MG63 (cell line): Measurements from ENCODE around the gene CACNA1F. TPM values are rescaled to one million over a fixed set of nuclear protein-coding genes. Genes with fewer than 3 reads are reported as not detected.
A peak's percentile ranks its signal among the peaks of the same experiment; 100 is the strongest.

Experiments used
- DNase-seq: peaks from one replicate; pipeline ENCODE4 v3.0.0-alpha.2; 2020
- H3K27me3 ChIP-seq: fragments of 250-450 bp; sonication (Bioruptor Pico); 2 replicates; pipeline ENCODE4 v1.5.1; 2020; ENCODE audit warnings: mild to moderate bottlenecking, moderate library complexity
- H3K36me3 ChIP-seq: fragments of 250-450 bp; sonication (Bioruptor Pico); 2 replicates; pipeline ENCODE4 v1.5.1; 2020; ENCODE audit warnings: mild to moderate bottlenecking, moderate library complexity
- H3K4me3 ChIP-seq: fragments of 250-450 bp; sonication (Bioruptor Pico); 2 replicates; pipeline ENCODE4 v1.5.1; 2020; ENCODE audit warnings: mild to moderate bottlenecking, moderate library complexity
- H3K9me3 ChIP-seq: fragments of 250-450 bp; sonication (Bioruptor Pico); 2 replicates; pipeline ENCODE4 v1.5.1; 2020; ENCODE audit warnings: mild to moderate bottlenecking, moderate library complexity
- total RNA-seq: library from RNA; depleted of rRNA; stranded (reverse); fragments of >200 nt; shearing (Covaris generic); gene quantifications from 2 replicates; pipeline ENCODE4 v1.2.3, GENCODE V29; 2014; ENCODE audit warnings: low replicate concordance

CACNA1F gene
- total RNA-seq, 1 experiment from 2014 or later, result not detected

DNA sequence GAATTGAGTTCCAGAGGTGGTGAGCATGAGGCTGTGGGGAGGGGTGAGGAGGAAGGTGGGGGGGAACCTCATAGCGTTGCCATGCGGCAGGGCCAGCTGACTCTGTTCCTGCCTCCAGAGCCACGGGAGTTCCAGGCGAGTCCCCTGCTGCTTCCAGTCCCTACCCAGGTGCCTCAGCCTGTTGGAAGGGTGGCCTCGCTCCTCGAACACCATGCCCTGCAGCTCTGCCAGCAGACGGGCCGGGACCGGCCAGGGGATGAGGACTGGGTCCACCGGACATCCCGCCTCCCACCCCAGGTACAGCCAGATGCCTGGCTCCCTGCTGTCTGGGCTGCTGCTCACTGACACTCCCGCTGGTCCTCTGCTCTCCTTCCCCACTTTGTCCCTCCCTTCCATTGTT is 10.0 kb upstream of the CACNA1F start:
- Histone ChIP-seq H3K9me3 (no peaks in the 10 kb centered on the region), H3K27me3 (no peaks in the 10 kb centered on the region), H3K36me3 (peaks cover 2% of the 10 kb centered on the region), H3K4me3 (no peak overlapping the region)
- peak; percentile 61 for DNase-seq

DNA sequence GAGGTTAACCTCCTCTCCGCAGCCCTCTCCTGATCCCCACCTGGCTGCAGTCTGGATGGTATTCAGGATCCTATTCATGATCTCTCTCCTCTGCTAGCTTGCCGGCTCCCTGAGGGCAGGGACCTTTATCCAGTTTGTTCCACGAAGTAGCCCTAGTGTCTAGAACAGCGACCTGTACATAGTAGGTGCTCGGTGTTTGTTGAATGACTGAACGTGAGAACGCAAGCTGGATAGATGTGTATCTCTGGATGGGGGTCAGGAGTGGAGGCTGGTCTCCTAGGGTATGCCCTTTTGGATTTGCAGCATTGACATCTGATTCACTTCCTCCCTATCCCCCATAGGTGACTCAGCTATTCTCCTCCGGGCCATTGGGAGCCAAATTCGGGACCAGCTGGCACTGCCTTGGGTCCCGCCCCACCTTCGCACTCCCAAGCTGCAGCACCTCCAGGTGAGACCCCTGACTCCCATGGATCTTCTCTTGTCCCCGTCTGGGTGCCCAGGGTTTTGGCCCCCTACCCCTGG is 9.5 kb upstream of the CACNA1F start:
- Histone ChIP-seq H3K4me3 (no peak overlapping the region), H3K36me3 (peaks cover 2% of the 10 kb centered on the region), H3K9me3 (no peaks in the 10 kb centered on the region), H3K27me3 (no peaks in the 10 kb centered on the region)
- DNase-seq, result peak; percentile 40

DNA sequence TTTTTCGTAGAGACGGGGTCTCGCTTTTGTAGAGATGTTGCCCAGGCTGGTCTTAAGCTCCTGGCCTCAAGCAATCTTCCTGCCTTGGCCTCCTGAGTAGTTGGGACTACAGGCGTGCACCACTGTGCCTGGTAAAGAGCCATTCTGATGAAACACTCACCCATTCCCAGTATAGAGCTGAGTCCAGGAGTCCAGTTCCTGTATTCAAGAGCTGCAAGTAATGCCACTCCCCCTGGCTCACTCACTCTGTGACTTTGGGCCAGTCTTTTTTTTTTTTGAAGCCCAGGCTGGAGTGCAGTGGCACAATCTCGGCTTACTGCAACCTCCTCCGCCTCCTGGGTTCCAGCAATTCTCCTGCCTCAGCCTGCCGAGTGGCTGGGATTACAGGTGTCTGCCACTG is 5.6 kb upstream of the CACNA1F start:
- no peaks in the 10 kb centered on the region; the same call in none of the 2 replicates for H3K36me3 ChIP-seq
- no peak for DNase-seq
- no peaks in the 10 kb centered on the region for H3K9me3 ChIP-seq
- H3K4me3 ChIP-seq, result no peak overlapping the region
- no peaks in the 10 kb centered on the region for H3K27me3 ChIP-seq

DNA sequence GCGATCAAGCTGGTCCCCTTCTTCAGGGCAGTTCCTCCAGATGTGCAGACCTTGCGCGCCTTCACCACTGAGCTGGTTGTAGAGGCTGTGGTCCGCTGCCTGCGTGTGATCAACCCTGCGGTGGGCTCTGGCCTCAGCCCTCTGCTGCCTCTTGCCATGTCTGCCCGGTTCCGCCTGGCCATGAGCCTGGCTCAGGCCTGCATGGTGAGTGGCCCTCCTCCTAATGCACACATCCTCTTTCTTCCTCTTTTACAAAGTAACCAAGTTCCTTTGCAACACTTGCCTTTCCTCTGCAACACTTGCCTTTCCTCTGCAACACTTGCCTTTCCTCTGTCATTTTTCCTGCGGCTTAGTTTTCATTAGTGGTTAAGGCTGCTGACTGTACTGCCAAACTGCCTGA is 3.9 kb upstream of the CACNA1F start:
- Histone ChIP-seq H3K9me3 (no peaks in the 10 kb centered on the region), H3K4me3 (no peak overlapping the region), H3K36me3 (no peaks in the 10 kb centered on the region), H3K27me3 (no peaks in the 10 kb centered on the region)
- no peak for DNase-seq

DNA sequence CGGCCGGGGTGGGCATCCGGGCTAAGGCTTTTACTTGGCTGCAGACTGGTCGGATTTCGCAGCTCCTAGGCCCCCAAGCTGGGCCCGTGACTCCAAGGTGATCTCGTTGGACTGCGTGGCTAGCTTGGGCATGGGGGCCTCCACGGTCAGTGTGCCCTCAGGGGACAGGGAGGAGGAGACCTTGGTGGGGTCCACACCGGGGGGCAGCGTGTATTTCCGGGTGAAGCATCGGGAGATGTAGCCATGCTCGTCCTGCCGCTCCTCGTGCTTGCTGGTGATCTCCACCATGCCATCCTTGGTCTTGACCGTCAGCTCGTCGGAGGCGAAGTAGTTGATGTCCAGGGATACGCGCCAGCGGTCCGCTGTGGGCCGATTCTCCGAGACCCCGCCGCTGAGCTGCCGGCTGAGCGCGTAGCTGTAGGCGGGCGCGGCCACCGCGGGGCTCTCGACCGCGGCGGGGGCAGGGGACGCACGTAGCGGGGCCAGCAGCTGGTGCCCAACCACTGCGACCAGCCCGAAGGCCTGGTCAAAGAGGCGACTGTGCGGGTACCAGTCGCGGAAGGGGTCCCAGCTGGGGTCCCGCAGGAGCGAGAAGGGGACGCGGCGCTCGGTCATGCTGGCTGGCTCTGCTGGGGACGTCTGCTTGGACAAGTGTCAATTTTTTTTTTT is 881 bp upstream of the CACNA1F start:
- Histone ChIP-seq H3K9me3 (no peaks in the 10 kb centered on the region), H3K36me3 (no peaks in the 10 kb centered on the region), H3K27me3 (no peaks in the 10 kb centered on the region), H3K4me3 (no peak overlapping the region)
- DNase-seq, result no peak

DNA sequence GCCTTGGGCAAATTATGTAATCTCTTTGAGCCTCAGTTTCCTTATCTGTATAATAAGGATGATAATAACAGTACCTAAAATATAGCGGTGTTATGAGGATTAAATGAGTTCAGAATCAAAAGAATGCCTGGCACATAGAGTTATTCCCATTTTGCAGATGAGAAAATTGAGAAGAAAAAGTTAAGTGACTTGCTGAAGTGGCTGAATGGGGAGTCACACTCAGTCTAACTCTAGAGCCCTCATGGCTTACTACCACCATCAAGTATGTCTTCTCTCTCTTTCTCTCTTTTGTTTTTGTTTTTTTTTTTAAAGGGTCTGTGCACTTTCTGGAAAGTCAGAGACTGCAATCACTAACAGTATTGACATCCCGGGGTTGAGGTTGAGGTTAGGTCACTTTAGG is 615 bp downstream of the CACNA1F start:
- H3K9me3 ChIP-seq, result no peaks in the 10 kb centered on the region

DNA sequence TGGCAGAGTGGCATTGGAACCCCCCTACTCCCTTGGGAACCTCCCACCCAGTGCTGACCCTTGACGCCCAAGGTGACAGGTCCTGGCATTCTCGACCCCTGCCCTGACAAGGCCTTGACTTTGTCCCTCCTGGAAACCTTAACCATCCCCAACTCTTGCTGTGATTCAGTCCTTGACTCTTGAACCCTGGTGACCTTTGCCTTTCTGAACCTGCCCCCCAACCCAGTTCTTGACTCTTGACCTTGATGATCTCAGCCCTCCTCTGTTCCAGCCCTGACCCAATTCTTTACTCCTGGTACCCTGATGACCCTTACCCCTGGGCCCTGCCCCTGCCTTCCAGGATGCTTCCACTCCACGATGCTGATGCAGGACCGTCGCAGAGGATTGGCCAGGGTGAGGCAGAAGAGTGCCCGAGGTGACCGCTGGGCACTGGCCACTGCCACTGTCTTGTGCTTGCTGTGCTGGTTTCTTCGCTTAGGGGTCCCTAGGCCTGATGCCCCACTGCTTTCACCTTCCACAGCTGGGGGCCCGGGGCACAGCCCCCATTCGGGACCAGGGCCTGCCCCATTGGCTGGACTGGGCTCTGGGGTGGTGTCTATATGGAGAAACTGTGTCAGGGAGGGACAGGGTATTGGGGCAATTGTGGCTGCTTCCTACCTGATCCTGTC is 1.7 kb downstream of the CACNA1F start:
- Histone ChIP-seq H3K36me3 (no peaks in the 10 kb centered on the region), H3K9me3 (no peaks in the 10 kb centered on the region), H3K4me3 (no peak overlapping the region), H3K27me3 (no peaks in the 10 kb centered on the region)
- DNase-seq, result no peak

More for the DNA sequence above, 615 bp downstream of the CACNA1F start:
- Histone ChIP-seq H3K27me3 (no peaks in the 10 kb centered on the region), H3K36me3 (no peaks in the 10 kb centered on the region), H3K4me3 (no peak overlapping the region)
- DNase-seq, result no peak

DNA sequence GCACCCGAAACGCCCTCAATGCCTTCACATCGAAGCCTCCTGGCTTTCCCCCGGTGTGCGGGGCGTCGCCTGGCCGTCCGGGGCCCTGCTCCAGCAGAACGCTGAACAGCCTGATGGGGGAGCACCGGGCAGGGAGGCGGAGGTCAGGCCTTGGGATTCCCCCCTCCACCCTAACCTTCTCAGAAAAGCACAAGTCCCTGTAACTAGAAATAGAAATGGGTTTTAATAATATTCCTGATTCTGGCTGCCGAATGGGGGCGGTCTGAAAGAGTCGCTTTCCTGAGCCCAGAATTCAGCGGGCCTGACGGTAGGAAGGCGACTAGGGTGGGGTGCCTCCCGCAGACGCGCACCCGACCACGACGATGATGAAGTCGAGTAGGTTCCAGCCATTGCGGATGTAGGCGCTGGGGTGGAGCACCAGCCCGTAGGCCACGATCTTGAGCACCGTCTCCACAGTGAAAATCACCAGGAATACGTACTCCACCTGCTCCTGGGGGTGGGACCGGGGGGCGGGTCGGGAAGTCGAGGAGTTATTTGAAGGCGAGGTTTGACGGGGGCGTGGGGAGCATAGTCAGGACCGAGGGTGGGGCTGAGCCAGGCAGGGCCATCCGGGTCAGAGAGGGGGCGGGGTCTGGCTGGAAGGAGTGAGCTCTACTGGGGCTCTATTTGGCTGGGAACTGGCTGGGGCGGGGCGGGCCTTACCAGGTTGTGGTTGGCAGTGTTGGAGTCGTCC is 2.5 kb downstream of the CACNA1F start:
- DNase-seq, result no peak
- Histone ChIP-seq H3K9me3 (no peaks in the 10 kb centered on the region), H3K4me3 (no peak overlapping the region), H3K36me3 (no peaks in the 10 kb centered on the region), H3K27me3 (no peaks in the 10 kb centered on the region)

DNA sequence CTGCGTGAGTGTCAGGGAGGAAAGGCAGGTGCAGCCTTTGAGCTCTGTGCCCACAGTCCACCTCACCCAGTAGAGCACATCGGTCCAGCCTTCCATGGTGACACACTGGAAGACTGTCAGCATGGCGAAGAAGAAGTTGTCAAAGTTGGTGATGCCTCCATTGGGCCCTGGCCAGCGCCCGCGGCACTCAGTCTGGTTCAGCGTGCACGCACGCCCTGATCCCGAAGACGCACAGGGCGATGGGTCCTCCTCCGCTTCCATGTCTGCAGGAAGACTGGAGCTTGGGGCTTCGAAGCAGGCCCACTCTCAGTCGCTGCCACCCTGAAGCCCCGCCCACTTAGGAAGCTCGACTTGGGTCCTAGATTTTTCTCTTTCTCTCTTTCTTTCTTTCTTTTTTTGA is 5.0 kb downstream of the CACNA1F start:
- no peaks in the 10 kb centered on the region for H3K9me3 ChIP-seq
- no peaks in the 10 kb centered on the region for H3K27me3 ChIP-seq
- no peak overlapping the region for H3K4me3 ChIP-seq
- no peak for DNase-seq
- no peaks in the 10 kb centered on the region for H3K36me3 ChIP-seq

DNA sequence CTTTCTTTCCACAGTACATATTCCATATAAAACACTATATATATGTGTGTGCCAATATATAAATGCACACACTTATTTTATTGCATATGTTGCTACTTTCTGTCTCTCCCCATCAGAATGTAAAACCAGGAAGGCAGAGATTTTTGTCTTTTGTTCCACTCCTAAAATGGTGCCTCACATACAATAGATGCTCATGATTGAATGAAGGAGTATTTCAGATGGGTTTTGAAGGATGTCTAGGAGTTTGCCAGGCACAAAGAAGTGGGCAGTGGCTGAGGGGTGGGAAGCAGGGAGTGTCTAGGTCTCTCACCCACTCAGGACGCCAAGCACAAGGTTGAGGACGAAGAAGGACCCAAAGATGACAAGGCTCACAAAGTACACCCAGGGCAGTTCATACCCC is 5.4 kb downstream of the CACNA1F start:
- DNase-seq, result no peak
- Histone ChIP-seq H3K27me3 (no peaks in the 10 kb centered on the region), H3K36me3 (no peaks in the 10 kb centered on the region), H3K4me3 (no peak overlapping the region), H3K9me3 (no peaks in the 10 kb centered on the region)

DNA sequence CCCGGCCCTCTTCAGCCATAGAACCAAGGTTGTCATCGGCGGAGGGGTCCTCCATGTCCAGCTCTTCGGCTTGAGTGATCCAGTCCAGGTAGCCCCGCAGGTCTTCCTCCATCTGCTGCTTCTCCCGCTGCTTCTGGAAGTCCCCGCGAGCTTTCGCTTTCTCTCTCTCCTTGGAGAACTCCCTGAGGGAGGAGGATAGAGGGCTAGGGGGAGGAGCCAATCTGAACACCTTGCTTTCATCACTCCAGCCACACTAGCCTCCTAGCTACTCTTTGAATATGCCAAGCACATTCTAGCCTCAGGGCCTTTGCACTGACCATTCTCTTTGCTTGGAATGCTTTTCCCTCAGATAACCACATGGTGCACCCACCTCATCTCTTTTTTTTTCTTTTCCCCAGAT is 6.2 kb downstream of the CACNA1F start:
- no peak for DNase-seq
- no peak overlapping the region for H3K4me3 ChIP-seq
- no peaks in the 10 kb centered on the region for H3K27me3 ChIP-seq
- no peaks in the 10 kb centered on the region for H3K9me3 ChIP-seq
- H3K36me3 ChIP-seq, result no peaks in the 10 kb centered on the region

DNA sequence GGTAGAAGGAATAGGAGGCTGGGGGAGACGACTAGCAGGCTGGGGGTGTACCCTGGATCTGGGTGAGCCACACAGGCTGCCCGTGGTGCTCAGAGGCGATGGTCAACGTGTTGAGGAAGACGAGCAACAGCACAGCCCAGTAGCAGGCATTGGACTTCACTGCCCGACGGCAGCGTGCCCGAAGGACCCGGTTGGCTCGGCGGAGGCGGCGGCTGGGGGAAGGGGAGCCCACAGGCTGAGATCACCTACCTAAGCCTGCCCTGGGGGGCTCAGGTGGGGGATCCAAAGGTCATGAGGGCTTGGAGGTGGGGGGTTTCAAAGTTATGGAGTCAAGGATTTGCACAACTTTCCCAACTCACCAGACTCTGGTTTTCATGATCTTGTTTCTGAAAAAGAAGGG is 7.3 kb downstream of the CACNA1F start:
- Histone ChIP-seq H3K27me3 (no peaks in the 10 kb centered on the region), H3K9me3 (no peaks in the 10 kb centered on the region), H3K36me3 (no peaks in the 10 kb centered on the region), H3K4me3 (no peak overlapping the region)
- no peak for DNase-seq

DNA sequence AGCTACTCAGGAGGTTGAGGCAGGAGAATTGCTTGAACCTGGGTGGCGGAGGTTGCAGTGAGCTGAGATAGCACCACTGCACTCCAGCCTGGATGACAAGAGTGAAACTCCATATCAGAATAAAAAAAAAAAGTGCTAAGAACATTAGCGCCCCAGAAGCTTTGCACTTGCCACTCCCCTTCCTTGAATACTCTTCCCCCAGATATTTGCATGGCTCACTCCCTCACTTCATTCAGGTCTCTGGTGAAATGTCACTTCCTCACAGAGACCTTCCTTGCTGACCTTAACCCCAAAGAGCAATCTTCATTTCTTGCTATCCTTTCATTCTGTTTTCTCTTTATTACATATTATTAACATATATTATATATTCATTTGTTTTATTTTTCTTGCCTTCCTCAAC is 11.3 kb downstream of the CACNA1F start:
- no peak overlapping the region for H3K4me3 ChIP-seq
- H3K9me3 ChIP-seq, result no peaks in the 10 kb centered on the region
- H3K36me3 ChIP-seq, result no peaks in the 10 kb centered on the region
- no peak for DNase-seq
- H3K27me3 ChIP-seq, result no peaks in the 10 kb centered on the region

DNA sequence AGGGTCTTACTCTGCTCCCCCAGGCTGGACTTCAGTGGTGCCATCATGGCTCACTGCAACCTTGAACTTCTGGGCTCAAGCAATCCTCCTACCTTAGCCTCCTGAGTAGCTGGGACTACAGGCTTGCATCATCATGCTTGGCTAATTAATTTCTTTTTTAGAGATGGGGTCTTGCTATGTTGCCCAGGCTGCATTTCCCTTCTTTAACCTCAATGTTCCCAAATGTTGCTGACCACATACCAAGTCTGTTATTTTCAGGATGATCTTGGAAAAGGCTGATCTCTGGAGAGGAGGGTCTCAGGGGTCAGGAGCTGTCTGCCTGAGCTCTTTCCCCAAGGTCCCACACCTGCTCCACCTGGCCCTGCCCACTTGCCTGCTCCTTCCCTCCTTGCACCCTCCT is 13.0 kb downstream of the CACNA1F start:
- DNase-seq, result no peak
- Histone ChIP-seq H3K9me3 (no peaks in the 10 kb centered on the region), H3K27me3 (no peaks in the 10 kb centered on the region), H3K36me3 (no peaks in the 10 kb centered on the region), H3K4me3 (no peak overlapping the region)

DNA sequence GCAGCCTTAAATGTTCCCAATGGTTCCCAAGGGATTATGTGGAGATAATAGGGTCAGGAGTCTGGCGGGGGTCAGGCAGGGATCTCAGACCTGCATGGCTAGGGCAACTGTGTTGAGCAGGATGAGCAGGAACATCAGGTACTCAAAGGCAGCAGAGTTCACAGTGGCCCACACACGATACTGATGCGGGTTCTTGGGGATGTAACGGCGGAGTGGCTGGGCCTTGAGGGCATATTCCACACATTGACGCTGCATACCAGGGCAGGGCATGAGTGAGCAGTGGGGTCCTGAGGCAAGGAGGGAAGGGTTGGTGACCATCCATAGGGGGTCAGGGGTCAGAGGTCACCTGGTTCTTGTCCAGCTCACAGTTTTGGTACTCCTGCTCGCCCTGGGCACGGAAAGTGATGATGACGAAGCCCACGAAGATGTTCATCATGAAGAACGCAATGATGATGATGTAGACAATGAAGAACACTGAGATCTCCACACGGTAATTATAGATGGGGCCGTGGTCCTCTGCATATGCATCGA is 18.1 kb downstream of the CACNA1F start:
- DNase-seq, result no peak
- Histone ChIP-seq H3K9me3 (no peaks in the 10 kb centered on the region), H3K4me3 (no peak overlapping the region), H3K27me3 (no peaks in the 10 kb centered on the region), H3K36me3 (no peaks in the 10 kb centered on the region)

DNA sequence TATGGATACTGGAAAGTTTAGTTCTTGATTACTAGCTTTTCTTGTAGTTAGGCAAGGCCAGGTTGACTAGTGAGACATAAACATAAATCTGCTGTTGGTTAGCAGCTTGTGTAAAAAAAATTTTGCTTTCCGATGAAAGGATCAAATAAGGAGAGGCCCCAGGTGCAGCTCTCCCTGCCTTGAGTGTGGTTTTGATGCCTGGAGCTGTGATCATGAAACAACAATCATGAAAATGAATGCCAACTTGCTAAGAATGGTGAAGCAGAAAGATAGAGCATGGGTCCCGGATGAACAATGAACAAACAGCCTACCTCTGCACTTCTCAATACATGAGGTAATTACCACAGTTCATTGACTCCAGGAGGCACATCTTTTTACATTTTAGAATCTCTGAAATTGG is 18.7 kb downstream of the CACNA1F start:
- no peaks in the 10 kb centered on the region for H3K36me3 ChIP-seq
- no peaks in the 10 kb centered on the region for H3K9me3 ChIP-seq
- DNase-seq, result no peak
- H3K27me3 ChIP-seq, result no peaks in the 10 kb centered on the region
- no peak overlapping the region for H3K4me3 ChIP-seq

DNA sequence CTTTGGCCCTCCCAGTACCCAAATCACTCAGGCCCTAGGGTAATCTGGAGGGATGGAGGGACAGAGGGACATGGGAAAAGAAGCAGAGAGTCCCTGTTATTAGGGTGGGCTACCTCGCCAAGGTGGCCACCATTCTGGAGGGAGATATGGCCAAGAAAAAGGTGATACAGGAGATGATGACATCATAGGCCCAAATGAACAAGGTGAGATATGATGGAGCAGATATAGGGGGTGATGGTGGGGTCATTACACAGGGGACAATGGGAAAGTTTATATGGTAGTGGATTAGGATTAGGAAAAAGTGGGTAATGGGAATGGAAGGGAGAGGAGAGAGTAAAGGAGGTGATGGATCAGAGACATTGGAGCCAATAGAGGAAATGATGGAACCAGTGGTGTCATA is 20.3 kb downstream of the CACNA1F start:
- Histone ChIP-seq H3K9me3 (no peaks in the 10 kb centered on the region), H3K36me3 (no peaks in the 10 kb centered on the region), H3K27me3 (no peaks in the 10 kb centered on the region), H3K4me3 (no peak overlapping the region)
- no peak for DNase-seq
